GM12878 (cell line): Measurements from ENCODE around the gene ATP6V1G2. TPM values are rescaled to one million over a fixed set of nuclear protein-coding genes. Genes with fewer than 3 reads are reported as not detected.

Experiments
- ATAC-seq: fragments of 200-7000 bp; cut with Tn5 transposase; 3 replicates; pipeline ENCODE4 v1.9.1; 2020; ENCODE audit warnings: mild to moderate bottlenecking, moderate library complexity
- BruUV-seq: library from RNA; stranded (reverse); fragments of 400-500 nt; replicated peaks from 2 replicates; lab custom pipeline; 2021; lab: Mats Ljungman, UMichigan
- CTCF ChIA-PET: fragments of 300-600 bp; sonication (Branson Sonifier 250); formaldehyde crosslinking; extraction: SDS; loops from one replicate; lab custom pipeline; 2021; ENCODE audit warnings: inconsistent platforms; lab: Yijun Ruan, JAX
- POLR2A ChIA-PET: fragments of 350-600 bp; formaldehyde crosslinking; extraction: SDS; loops from one replicate; lab custom pipeline; 2021; ENCODE audit warnings: inconsistent platforms; lab: Charles Lee
- RAD21 ChIA-PET: fragments of 300-600 bp; sonication (Branson Sonifier 250); formaldehyde crosslinking; loops from one replicate; lab custom pipeline; 2023; ENCODE audit warnings: antibody characterized with exemption; ENCODE audit not compliant: unreplicated experiment; lab: Charles Lee
- SMC1A ChIA-PET: fragments of 300-600 bp; sonication (Branson Sonifier 250); formaldehyde crosslinking; loops from one replicate; lab custom pipeline; 2023; ENCODE audit not compliant: unreplicated experiment, uncharacterized antibody; lab: Charles Lee
- DNase-seq: peaks from one replicate; pipeline ENCODE4 v3.0.0-alpha.2; 2011; ENCODE audit warnings: low read depth, low spot score
- FAIRE-seq: peaks from 3 replicates; lab custom pipeline; 2011; peaks lifted over from hg19 to GRCh38; lab: Jason Lieb, UNC
- H2AFZ ChIP-seq: 2 replicates; pipeline ENCODE4 v1.6.0; 2011; ENCODE audit warnings: low read depth, low read length, control low read depth; ENCODE audit not compliant: control insufficient read depth
- H3K27ac ChIP-seq: 2 replicates; pipeline ENCODE4 v1.5.1; 2011; ENCODE audit warnings: control low read depth; ENCODE audit not compliant: control insufficient read depth, insufficient read depth
- H3K27me3 ChIP-seq, 2 experiments: replicated peaks in 1 of 2; 2 replicates each; pipeline versions ENCODE4 v1.6.0 to v1.6.1; 2011; ENCODE audit warnings: low read length in 1 of 2; ENCODE audit not compliant: control insufficient read depth in 2 of 2, insufficient read depth in 2 of 2
- H3K36me3 ChIP-seq, 2 experiments: 2 replicates each; pipeline ENCODE4 v1.5.1; 2011; ENCODE audit warnings: low read length in 1 of 2; ENCODE audit not compliant: control insufficient read depth in 2 of 2, insufficient read depth in 2 of 2
- H3K4me1 ChIP-seq: 2 replicates; pipeline ENCODE4 v1.6.1; 2011; ENCODE audit warnings: mild to moderate bottlenecking, low read length, moderate library complexity, mixed read lengths; ENCODE audit not compliant: control insufficient read depth, insufficient read depth
- H3K4me2 ChIP-seq: 2 replicates; pipeline ENCODE4 v1.6.0; 2011; ENCODE audit warnings: control low read depth; ENCODE audit not compliant: control insufficient read depth, insufficient read depth
- H3K4me3 ChIP-seq: fragments of 200-600 bp; sonication (generic); 2 replicates; pipeline ENCODE4 v1.5.1; 2016
- H3K79me2 ChIP-seq: 2 replicates; pipeline ENCODE4 v1.6.0; 2011; ENCODE audit warnings: low read length; ENCODE audit not compliant: control insufficient read depth, insufficient read depth
- H3K9ac ChIP-seq: 2 replicates; pipeline ENCODE4 v1.8.0; 2011; ENCODE audit warnings: low read length, control low read depth, mixed read lengths; ENCODE audit not compliant: control insufficient read depth, insufficient read depth
- H3K9me3 ChIP-seq: replicated peaks from 3 replicates; pipeline ENCODE4 v1.5.1; 2011; ENCODE audit warnings: mild to moderate bottlenecking, low read length; ENCODE audit not compliant: control insufficient read depth, insufficient read depth
- H4K20me1 ChIP-seq: 2 replicates; pipeline ENCODE4 v1.6.0; 2011; ENCODE audit not compliant: control insufficient read depth, insufficient read depth
- ASH2L ChIP-seq: fragments of 300-600, 200-600 bp; sonication (generic); IDR thresholded peaks from 2 replicates; pipeline ENCODE4 v1.6.1; 2017; ENCODE audit warnings: low read depth, mild to moderate bottlenecking, borderline replicate concordance
- BCL11A ChIP-seq: IDR thresholded peaks from 2 replicates; pipeline ENCODE4 v1.6.1; 2011; ENCODE audit warnings: low read depth, low read length
- BHLHE40 ChIP-seq, 2 experiments: fragments of 450-650 bp in 1 of 2; IDR thresholded peaks; 2 replicates each; pipeline ENCODE4 v1.6.1; 2011 to 2017; ENCODE audit warnings: low read depth in 2 of 2, borderline replicate concordance in 1 of 2, improper control_type of control experiment in 1 of 2, low read length in 1 of 2, mild to moderate bottlenecking in 1 of 2
- CHD2 ChIP-seq: IDR thresholded peaks from 2 replicates; pipeline ENCODE4 v1.6.1; 2011; ENCODE audit warnings: low read depth, low read length, improper control_type of control experiment, borderline replicate concordance
- HDAC6 ChIP-seq: fragments of 200-600 bp; sonication (generic); IDR thresholded peaks from one replicate; pipeline ENCODE4 v1.8.0; 2017; ENCODE audit warnings: antibody characterized with exemption; ENCODE audit not compliant: unreplicated experiment
- HDGF ChIP-seq: fragments of 450-650 bp; IDR thresholded peaks from 2 replicates; pipeline ENCODE4 v1.6.1; 2016; ENCODE audit warnings: antibody characterized with exemption
- JUND ChIP-seq: IDR thresholded peaks from 2 replicates; pipeline ENCODE4 v1.6.1; 2012; ENCODE audit warnings: low read depth, mild to moderate bottlenecking, low read length, improper control_type of control experiment, moderate library complexity
- SPI1 ChIP-seq: IDR thresholded peaks from 2 replicates; pipeline ENCODE4 v1.6.1; 2011; ENCODE audit warnings: low read depth, mild to moderate bottlenecking, low read length, moderate library complexity, borderline replicate concordance; ENCODE audit not compliant: insufficient read depth
- STAT3 ChIP-seq: IDR thresholded peaks from 2 replicates; pipeline ENCODE4 v1.6.1; 2011; ENCODE audit warnings: low read depth, low read length, improper control_type of control experiment
- ZNF622 ChIP-seq: fragments of 450-650 bp; IDR thresholded peaks from 2 replicates; pipeline ENCODE4 v1.6.1; 2017; ENCODE audit warnings: mild to moderate bottlenecking, inconsistent platforms
- WGBS: methylation state at CpG from one replicate; pipeline ENCODE4 v1.1.6; 2016; ENCODE audit warnings: low lambda C conversion rate; ENCODE audit not compliant: insufficient replicate concordance, insufficient coverage; ENCODE audit errors: missing lambda C conversion rate; 5-methylcytosine and 5-hydroxymethylcytosine counted together
- in situ Hi-C: fragments of 300-500 bp; cut with MboI; formaldehyde crosslinking; loops from 9 replicates; pipeline ENCODE4 v1.14.3; 2018; ENCODE audit warnings: mixed read lengths
- intact Hi-C: fragments of 100-400 bp; cut with micrococcal nuclease; formaldehyde crosslinking; loops from one replicate; pipeline ENCODE4 v1.14.2; 2022; ENCODE audit not compliant: unreplicated experiment
- polyA plus RNA-seq, 11 experiments: library from polyadenylated mRNA; depleted of rRNA in 4 of 11; unstranded in 6 of 11; stranded (reverse) in 5 of 11; fragments of >200 nt; fragmentation: Nextera tagmentation in 4 of 11; fragmentation: Illumina TruSeq in 1 of 11; extraction: Ambion mirVana in 4 of 11; extraction: Trizol in 1 of 11; gene quantifications; 1 replicate in 1 of 11; 2 replicates in 10 of 11; pipeline versions ENCODE4 v1.2.1 to v1.2.3, GENCODE V29; 2011 to 2016; ENCODE audit warnings: inconsistent platforms in 2 of 11, missing spikeins in 2 of 11, low read depth in 1 of 11
- total RNA-seq, 4 experiments: library from RNA; depleted of rRNA in 3 of 4; stranded (reverse); fragments of >200 nt in 3 of 4; fragmentation: Illumina TruSeq in 1 of 4; extraction: Trizol in 1 of 4; gene quantifications; 2 replicates each; pipeline versions ENCODE4 v1.2.1 to v1.2.3, GENCODE V29; 2013 to 2021
- TF ChIP-seq, protein P1 (sequence below), 3 experiments: IDR thresholded peaks in 2 of 3; conservative IDR thresholded peaks in 1 of 3; 2 replicates each; pipeline ENCODE4 v1.5.1; 2011; ENCODE audit warnings: low read depth in 3 of 3, low read length in 3 of 3, mild to moderate bottlenecking in 3 of 3, control low read depth in 2 of 3, moderate library complexity in 2 of 3, inconsistent platforms in 1 of 3, mixed read lengths in 1 of 3; ENCODE audit not compliant: control insufficient read depth in 2 of 3, insufficient read depth in 1 of 3; ENCODE audit errors: extremely low read depth in 1 of 3
- TF ChIP-seq, protein P2 (sequence below): fragments of 450-650 bp; conservative IDR thresholded peaks from 2 replicates; pipeline ENCODE4 v1.6.1; 2017; ENCODE audit warnings: mild to moderate bottlenecking, moderate library complexity
- TF ChIP-seq, protein P3 (sequence below): IDR thresholded peaks from 2 replicates; pipeline ENCODE4 v1.6.1; 2012; ENCODE audit warnings: low read length, inconsistent platforms

The ATP6V1G2 gene
- total and polyA plus RNA-seq, 10 of the 15 experiments (the other 5 are each of a cell fraction or from before 2014, with no cell fraction given), result 0.45 to 8.9 (median 2.8) TPM

DNA sequence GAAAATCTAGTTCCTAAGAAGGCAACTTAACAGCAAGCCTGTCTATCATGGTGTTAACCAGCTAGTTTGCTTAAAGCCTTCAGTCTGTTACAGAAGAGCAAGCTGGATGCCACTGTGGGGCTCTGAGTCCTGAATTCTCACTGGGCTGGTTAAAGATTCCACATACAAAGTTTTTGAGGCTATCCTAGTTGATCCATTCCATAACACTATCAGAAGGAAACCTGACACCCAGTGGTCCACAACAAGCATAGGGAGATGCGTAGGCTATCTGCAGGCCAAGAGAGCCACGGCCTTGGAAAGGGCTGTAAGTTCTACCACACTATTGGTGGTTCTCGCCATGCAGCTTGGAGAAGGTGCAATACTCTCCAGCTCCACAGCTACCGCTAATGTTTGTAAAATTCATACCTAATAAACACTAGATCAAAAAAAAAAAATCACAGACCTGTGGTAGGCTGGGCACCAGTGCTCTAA, 18.1 kb downstream of the ATP6V1G2 start:
- Histone ChIP-seq H3K79me2 (no peaks in the 10 kb centered on the region; the same call in 1 of the 2 replicates), H2AFZ (no peak overlapping the region), H3K36me3 (peaks cover 9 to 12% of the 10 kb centered on the region in 2 experiments), H3K4me2 (no peak overlapping the region), H3K9ac (no peak overlapping the region), H3K27me3 (no peaks in the 10 kb centered on the region), H3K27ac (no peak overlapping the region), H3K9me3 (no peaks in the 10 kb centered on the region), H3K4me3 (no peak overlapping the region), H4K20me1 (no peaks in the 10 kb centered on the region), H3K4me1 (no peaks in the 10 kb centered on the region)
- WGBS, result 90% methylated on average over 4 of the region's 4 CpGs
- POLR2A ChIA-PET, result interaction anchor here (0.7 kb wide), 1 partner anchor 38 kb away, joined by 3 read pairs; no protein-coding TSS in a partner anchor
- SMC1A ChIA-PET, result interaction anchor here (1.8 kb wide), 1 partner anchor 13 kb away, joined by 5 read pairs; the partner anchor contains the start of gene DDX39B
- CTCF ChIA-PET, result interaction anchor here (2.0 kb wide), 1 partner anchor 34 kb away, joined by 4 read pairs; no protein-coding TSS in a partner anchor
- intact Hi-C loops, result no loop called here
- in situ Hi-C loops, result no loop called here
- TF ChIP-seq, protein P1, sequence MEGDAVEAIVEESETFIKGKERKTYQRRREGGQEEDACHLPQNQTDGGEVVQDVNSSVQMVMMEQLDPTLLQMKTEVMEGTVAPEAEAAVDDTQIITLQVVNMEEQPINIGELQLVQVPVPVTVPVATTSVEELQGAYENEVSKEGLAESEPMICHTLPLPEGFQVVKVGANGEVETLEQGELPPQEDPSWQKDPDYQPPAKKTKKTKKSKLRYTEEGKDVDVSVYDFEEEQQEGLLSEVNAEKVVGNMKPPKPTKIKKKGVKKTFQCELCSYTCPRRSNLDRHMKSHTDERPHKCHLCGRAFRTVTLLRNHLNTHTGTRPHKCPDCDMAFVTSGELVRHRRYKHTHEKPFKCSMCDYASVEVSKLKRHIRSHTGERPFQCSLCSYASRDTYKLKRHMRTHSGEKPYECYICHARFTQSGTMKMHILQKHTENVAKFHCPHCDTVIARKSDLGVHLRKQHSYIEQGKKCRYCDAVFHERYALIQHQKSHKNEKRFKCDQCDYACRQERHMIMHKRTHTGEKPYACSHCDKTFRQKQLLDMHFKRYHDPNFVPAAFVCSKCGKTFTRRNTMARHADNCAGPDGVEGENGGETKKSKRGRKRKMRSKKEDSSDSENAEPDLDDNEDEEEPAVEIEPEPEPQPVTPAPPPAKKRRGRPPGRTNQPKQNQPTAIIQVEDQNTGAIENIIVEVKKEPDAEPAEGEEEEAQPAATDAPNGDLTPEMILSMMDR (IDR thresholded peaks at IDR 0.05 in 2 of 3, conservative IDR thresholded peaks at IDR 0.05 in 1 of 3; ENCODE audit: control insufficient read depth in 2 of 3, extremely low read depth in 1 of 3, insufficient read depth in 1 of 3, low read depth in 3 of 3, low read length in 3 of 3), result no peak
- TF ChIP-seq, protein P2, sequence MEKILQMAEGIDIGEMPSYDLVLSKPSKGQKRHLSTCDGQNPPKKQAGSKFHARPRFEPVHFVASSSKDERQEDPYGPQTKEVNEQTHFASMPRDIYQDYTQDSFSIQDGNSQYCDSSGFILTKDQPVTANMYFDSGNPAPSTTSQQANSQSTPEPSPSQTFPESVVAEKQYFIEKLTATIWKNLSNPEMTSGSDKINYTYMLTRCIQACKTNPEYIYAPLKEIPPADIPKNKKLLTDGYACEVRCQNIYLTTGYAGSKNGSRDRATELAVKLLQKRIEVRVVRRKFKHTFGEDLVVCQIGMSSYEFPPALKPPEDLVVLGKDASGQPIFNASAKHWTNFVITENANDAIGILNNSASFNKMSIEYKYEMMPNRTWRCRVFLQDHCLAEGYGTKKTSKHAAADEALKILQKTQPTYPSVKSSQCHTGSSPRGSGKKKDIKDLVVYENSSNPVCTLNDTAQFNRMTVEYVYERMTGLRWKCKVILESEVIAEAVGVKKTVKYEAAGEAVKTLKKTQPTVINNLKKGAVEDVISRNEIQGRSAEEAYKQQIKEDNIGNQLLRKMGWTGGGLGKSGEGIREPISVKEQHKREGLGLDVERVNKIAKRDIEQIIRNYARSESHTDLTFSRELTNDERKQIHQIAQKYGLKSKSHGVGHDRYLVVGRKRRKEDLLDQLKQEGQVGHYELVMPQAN, result no peak
- TF ChIP-seq BHLHE40 (IDR thresholded peaks at IDR 0.05; ENCODE audit: borderline replicate concordance in 1 of 2, low read depth in 2 of 2, low read length in 1 of 2) (no peak), JUND (no peak), ZNF622 (no peak), STAT3 (no peak), HDGF (no peak), CHD2 (no peak), HDAC6 (no peak), ASH2L (no peak), BCL11A (no peak), SPI1 (no peak)
- TF ChIP-seq, protein P3, sequence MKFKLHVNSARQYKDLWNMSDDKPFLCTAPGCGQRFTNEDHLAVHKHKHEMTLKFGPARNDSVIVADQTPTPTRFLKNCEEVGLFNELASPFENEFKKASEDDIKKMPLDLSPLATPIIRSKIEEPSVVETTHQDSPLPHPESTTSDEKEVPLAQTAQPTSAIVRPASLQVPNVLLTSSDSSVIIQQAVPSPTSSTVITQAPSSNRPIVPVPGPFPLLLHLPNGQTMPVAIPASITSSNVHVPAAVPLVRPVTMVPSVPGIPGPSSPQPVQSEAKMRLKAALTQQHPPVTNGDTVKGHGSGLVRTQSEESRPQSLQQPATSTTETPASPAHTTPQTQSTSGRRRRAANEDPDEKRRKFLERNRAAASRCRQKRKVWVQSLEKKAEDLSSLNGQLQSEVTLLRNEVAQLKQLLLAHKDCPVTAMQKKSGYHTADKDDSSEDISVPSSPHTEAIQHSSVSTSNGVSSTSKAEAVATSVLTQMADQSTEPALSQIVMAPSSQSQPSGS, result no peak
- ATAC-seq, result peak; percentile 28
- DNase-seq, result no peak
- RAD21 ChIA-PET, result interaction anchor here (0.7 kb wide), 1 partner anchor 34 kb away, joined by 3 read pairs; no protein-coding TSS in a partner anchor
- no peak for FAIRE-seq
- BruUV-seq, result no TSS peak
